Smooth muscle cell (in vitro differentiated cells): Measurements from ENCODE around the gene CNST. TPM values are rescaled to one million over a fixed set of nuclear protein-coding genes. Genes with fewer than 3 reads are reported as not detected.

Experiments used
- DNase-seq: peaks from one replicate; lab custom pipeline; 2025; ENCODE audit not compliant: unreplicated experiment; lab: John Stamatoyannopoulos, UW
- H2AFZ ChIP-seq: fragments of 200-600 bp; sonication (generic); 2 replicates; pipeline ENCODE4 v1.6.0; 2016; ENCODE audit warnings: antibody characterized with exemption, low read depth, mild to moderate bottlenecking
- H3F3A ChIP-seq: fragments of 200-600 bp; sonication (generic); 2 replicates; pipeline ENCODE4 v1.6.0; 2017; ENCODE audit warnings: antibody characterized with exemption, low read depth
- H3K27ac ChIP-seq: fragments of 200-600 bp; sonication (generic); 2 replicates; pipeline ENCODE4 v1.5.1; 2016; ENCODE audit warnings: low read depth, mild to moderate bottlenecking
- H3K27me3 ChIP-seq: fragments of 200-600 bp; sonication (generic); 2 replicates; pipeline ENCODE4 v1.6.1; 2016; ENCODE audit warnings: low read depth, mild to moderate bottlenecking
- H3K36me3 ChIP-seq: fragments of 200-600 bp; sonication (generic); 2 replicates; pipeline ENCODE4 v1.5.1; 2016; ENCODE audit warnings: low read depth
- H3K4me1 ChIP-seq: fragments of 200-600 bp; sonication (generic); 2 replicates; pipeline ENCODE4 v1.5.1; 2016; ENCODE audit warnings: low read depth
- H3K4me2 ChIP-seq: fragments of 200-600 bp; sonication (generic); 2 replicates; pipeline ENCODE4 v1.6.0; 2016; ENCODE audit warnings: mild to moderate bottlenecking
- H3K4me3 ChIP-seq: fragments of 200-600 bp; sonication (generic); 2 replicates; pipeline ENCODE4 v1.5.1; 2016; ENCODE audit warnings: mild to moderate bottlenecking
- H3K79me2 ChIP-seq: fragments of 200-600 bp; sonication (generic); 2 replicates; pipeline ENCODE4 v1.6.0; 2016; ENCODE audit warnings: low read depth, mild to moderate bottlenecking
- H3K9ac ChIP-seq: fragments of 200-600 bp; sonication (generic); 2 replicates; pipeline ENCODE4 v1.6.0; 2016; ENCODE audit warnings: low read depth
- H3K9me3 ChIP-seq: fragments of 200-600 bp; sonication (generic); replicated peaks from 2 replicates; pipeline ENCODE4 v1.5.1; 2016; ENCODE audit warnings: low read depth
- H4K20me1 ChIP-seq: fragments of 200-600 bp; sonication (generic); 2 replicates; pipeline ENCODE4 v1.6.0; 2016; ENCODE audit warnings: low read depth
- WGBS: methylation state at CpG from one replicate; pipeline ENCODE4 v1.1.7; 2016; ENCODE audit warnings: low lambda C conversion rate; 5-methylcytosine and 5-hydroxymethylcytosine counted together
- polyA plus RNA-seq: library from polyadenylated mRNA; unstranded; fragments of >200 nt; fragmentation: Nextera tagmentation; extraction: Ambion mirVana; gene quantifications from 2 replicates; pipeline ENCODE4 v1.2.1, GENCODE V29; 2016
- total RNA-seq: library from RNA; depleted of rRNA; stranded (reverse); fragments of >200 nt; gene quantifications from 2 replicates; pipeline ENCODE4 v1.2.3, GENCODE V29; 2014
- TF ChIP-seq, protein P1 (sequence below): fragments of 200-600 bp; sonication (generic); IDR thresholded peaks from 2 replicates; pipeline ENCODE4 v1.5.1; 2017; ENCODE audit warnings: borderline replicate concordance, mild to moderate bottlenecking, antibody characterized with exemption; ENCODE audit not compliant: insufficient read depth, poor library complexity, severe bottlenecking

The CNST gene
- total RNA-seq, result 11.0 and 16.9 TPM in 2 replicates
- polyA plus RNA-seq, result 6.7 and 7.3 TPM in 2 replicates

- no peaks in the 10 kb centered on the region for H3K36me3 ChIP-seq
- no peaks in the 10 kb centered on the region for H3K9me3 ChIP-seq
- H3K27ac ChIP-seq, result peak within 1 kb of the TSS; percentile 83
- peaks cover 19% of the 10 kb centered on the region for H3K4me1 ChIP-seq
- peak within 1 kb of the TSS; percentile 87 for H2AFZ ChIP-seq
- under 1% methylated on average over 54 of the region's 62 CpGs for WGBS
- peaks cover 3% of the 10 kb centered on the region for H4K20me1 ChIP-seq
- no peaks in the 10 kb centered on the region for H3F3A ChIP-seq
- no peaks in the 10 kb centered on the region for H3K27me3 ChIP-seq
- H3K4me3 ChIP-seq, result peak within 1 kb of the TSS; percentile 79
- H3K4me2 ChIP-seq, result peak within 1 kb of the TSS; percentile 94
- DNase-seq, result peak; percentile 91
- H3K79me2 ChIP-seq, result peaks cover 58% of the 10 kb centered on the region
- peak within 1 kb of the TSS; percentile 83 for H3K9ac ChIP-seq
- TF ChIP-seq, protein P1, sequence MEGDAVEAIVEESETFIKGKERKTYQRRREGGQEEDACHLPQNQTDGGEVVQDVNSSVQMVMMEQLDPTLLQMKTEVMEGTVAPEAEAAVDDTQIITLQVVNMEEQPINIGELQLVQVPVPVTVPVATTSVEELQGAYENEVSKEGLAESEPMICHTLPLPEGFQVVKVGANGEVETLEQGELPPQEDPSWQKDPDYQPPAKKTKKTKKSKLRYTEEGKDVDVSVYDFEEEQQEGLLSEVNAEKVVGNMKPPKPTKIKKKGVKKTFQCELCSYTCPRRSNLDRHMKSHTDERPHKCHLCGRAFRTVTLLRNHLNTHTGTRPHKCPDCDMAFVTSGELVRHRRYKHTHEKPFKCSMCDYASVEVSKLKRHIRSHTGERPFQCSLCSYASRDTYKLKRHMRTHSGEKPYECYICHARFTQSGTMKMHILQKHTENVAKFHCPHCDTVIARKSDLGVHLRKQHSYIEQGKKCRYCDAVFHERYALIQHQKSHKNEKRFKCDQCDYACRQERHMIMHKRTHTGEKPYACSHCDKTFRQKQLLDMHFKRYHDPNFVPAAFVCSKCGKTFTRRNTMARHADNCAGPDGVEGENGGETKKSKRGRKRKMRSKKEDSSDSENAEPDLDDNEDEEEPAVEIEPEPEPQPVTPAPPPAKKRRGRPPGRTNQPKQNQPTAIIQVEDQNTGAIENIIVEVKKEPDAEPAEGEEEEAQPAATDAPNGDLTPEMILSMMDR, result no peak
These were observed at the start of gene CNST, which contains the start of gene TFB2M for GRCh38 chr1:246566128-246566812. Gene CNST, plus strand, starts transcription at chr1:246566456. Its CDS starts 25,107 bp downstream, at chr1:246591563. Gene TFB2M, minus strand, starts transcription at chr1:246566261. Its CDS starts 123 bp downstream, at chr1:246566138.

GRCh38 chr1:246517391-246517790 lies 48.9 kb upstream of the CNST start:
- DNase-seq, result no peak
- Histone ChIP-seq H3K27ac (no peak overlapping the region), H2AFZ (no peak overlapping the region), H3K4me2 (no peak overlapping the region), H3K27me3 (no peaks in the 10 kb centered on the region), H3F3A (no peaks in the 10 kb centered on the region), H3K9ac (no peak overlapping the region), H4K20me1 (no peaks in the 10 kb centered on the region), H3K36me3 (no peaks in the 10 kb centered on the region), H3K9me3 (no peaks in the 10 kb centered on the region), H3K4me3 (no peak overlapping the region), H3K4me1 (no peaks in the 10 kb centered on the region), H3K79me2 (no peaks in the 10 kb centered on the region)
- TF ChIP-seq, protein P1, result no peak
- WGBS, result 88% methylated on average over 7 of the region's 7 CpGs

- Histone ChIP-seq H3K36me3 (no peaks in the 10 kb centered on the region), H3K27me3 (no peaks in the 10 kb centered on the region), H3K4me2 (no peak overlapping the region), H3K4me1 (no peaks in the 10 kb centered on the region), H4K20me1 (no peaks in the 10 kb centered on the region), H3K9me3 (no peaks in the 10 kb centered on the region), H3K79me2 (no peaks in the 10 kb centered on the region), H3K9ac (no peak overlapping the region), H3F3A (no peaks in the 10 kb centered on the region), H3K4me3 (no peak overlapping the region), H3K27ac (no peak overlapping the region), H2AFZ (no peak overlapping the region)
- 87% methylated on average over 17 of the region's 17 CpGs for WGBS
- TF ChIP-seq, protein P1, result no peak
- no peak for DNase-seq
These were observed 47.6 kb upstream of the CNST start for GRCh38 chr1:246518456-246519205.
